ENCODE results near the gene MYOZ3. TPM values are rescaled to one million over a fixed set of nuclear protein-coding genes. Genes with fewer than 3 reads are reported as not detected.

MYOZ3 gene
- total and polyA plus RNA-seq, 10 donors, result 0.04 to 1.2 (median 0.32) TPM; not detected in 1

DNA sequence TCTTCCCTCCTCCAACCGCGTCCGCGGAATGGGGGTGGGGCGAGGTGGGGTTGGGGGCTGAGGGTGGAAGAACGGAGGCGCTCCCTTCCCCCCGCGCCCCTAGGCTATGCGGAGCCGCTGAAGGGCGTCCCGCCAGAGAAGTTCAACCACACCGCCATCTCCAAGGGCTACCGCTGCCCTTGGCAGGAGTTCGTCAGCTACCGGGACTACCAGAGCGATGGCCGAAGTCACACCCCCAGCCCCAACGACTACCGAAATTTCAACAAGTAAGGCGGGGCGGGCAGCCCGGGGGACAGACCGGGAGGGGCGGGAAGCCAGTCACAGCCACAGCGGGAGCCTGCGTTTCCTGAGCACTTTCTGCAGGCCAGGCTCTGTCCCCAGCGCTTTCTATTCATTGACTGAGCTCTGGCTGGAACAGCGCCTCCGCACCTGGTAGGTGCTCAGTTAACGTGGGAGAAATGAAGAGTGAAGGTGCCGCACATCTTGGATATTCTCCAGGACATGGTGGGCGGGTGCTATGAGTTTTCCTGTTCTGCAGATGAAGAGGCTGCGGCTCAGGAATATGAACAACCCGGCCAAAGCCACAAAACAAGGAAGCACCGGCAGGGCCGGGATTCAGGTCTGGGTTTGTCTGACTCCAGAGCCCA lies 11.3 kb downstream of the MYOZ3 start:
- H3K27me3 ChIP-seq (replicated peaks in 1 of 7), result peaks cover 0 to 35% (median 9%) of the 10 kb centered on the region in 7 donors
- WGBS, 5 donors, result 1 to 6% (median 4%) methylated on average over 13 to 37 of the region's 38 CpGs
- intact Hi-C loops (cut with DNase I; ENCODE audit: low total_unique reads), result no loop called here
- DNase-seq, result peak; percentile 83
- no peaks in the 10 kb centered on the region for H3K9me3 ChIP-seq
- peak overlapping the region; percentile 30 to 75 (median 46) for H3K4me3 ChIP-seq
- H3K27ac ChIP-seq, result peak overlapping the region in 2 of 8 donors; percentile 17 to 18
- TF ChIP-seq, protein P1, sequence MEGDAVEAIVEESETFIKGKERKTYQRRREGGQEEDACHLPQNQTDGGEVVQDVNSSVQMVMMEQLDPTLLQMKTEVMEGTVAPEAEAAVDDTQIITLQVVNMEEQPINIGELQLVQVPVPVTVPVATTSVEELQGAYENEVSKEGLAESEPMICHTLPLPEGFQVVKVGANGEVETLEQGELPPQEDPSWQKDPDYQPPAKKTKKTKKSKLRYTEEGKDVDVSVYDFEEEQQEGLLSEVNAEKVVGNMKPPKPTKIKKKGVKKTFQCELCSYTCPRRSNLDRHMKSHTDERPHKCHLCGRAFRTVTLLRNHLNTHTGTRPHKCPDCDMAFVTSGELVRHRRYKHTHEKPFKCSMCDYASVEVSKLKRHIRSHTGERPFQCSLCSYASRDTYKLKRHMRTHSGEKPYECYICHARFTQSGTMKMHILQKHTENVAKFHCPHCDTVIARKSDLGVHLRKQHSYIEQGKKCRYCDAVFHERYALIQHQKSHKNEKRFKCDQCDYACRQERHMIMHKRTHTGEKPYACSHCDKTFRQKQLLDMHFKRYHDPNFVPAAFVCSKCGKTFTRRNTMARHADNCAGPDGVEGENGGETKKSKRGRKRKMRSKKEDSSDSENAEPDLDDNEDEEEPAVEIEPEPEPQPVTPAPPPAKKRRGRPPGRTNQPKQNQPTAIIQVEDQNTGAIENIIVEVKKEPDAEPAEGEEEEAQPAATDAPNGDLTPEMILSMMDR (IDR thresholded peaks at IDR 0.05 in 8 of 11, conservative IDR thresholded peaks at IDR 0.05 in 3 of 11), result no peak
- TF ChIP-seq POLR2A (IDR thresholded peaks at IDR 0.05), result no peak
- TF ChIP-seq POLR2AphosphoS5 (IDR thresholded peaks at IDR 0.05), result peak in 2 of 3 donors; percentile 43 to 49
- no peaks in the 10 kb centered on the region for H3K36me3 ChIP-seq
- peaks cover 9 to 27% (median 22%) of the 10 kb centered on the region in 6 donors for H3K4me1 ChIP-seq

DNA sequence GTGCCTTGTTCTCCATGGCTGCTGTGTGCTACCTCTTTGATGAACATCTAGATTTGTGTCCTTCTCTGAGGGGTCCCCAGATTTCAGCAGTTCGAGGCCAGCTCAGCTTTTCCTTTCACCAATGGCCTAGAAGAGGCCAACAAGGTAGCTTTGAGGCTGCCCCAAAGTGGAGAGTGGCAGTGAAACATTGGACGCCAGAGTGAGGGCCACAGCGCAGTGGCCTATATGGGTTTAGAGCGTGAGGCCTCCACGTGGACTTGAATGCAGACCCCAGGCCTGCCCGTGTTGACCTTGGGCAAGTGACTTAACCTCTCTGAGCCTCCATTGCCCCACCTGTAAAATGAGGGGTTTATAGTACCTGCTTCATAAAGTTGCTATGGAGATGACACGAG lies 11.8 kb downstream of the MYOZ3 start:
- Histone ChIP-seq H3K27ac (no peak overlapping the region), H3K4me1 (peaks cover 9 to 27% (median 22%) of the 10 kb centered on the region in 6 donors), H3K9me3 (no peaks in the 10 kb centered on the region), H3K27me3 (replicated peaks in 1 of 7) (peaks cover 0 to 35% (median 9%) of the 10 kb centered on the region in 7 donors), H3K36me3 (no peaks in the 10 kb centered on the region), H3K4me3 (peak overlapping the region in 4 of 8 donors; percentile 48 to 75 (median 54))
- WGBS, 5 donors, result 65 to 70% (median 70%) methylated on average over 7 of the region's 7 CpGs
- no peak for DNase-seq
- intact Hi-C loops (cut with DNase I; ENCODE audit: low total_unique reads), result no loop called here
- TF ChIP-seq, protein P1 (IDR thresholded peaks at IDR 0.05 in 8 of 11, conservative IDR thresholded peaks at IDR 0.05 in 3 of 11), result no peak
- TF ChIP-seq POLR2AphosphoS5 (IDR thresholded peaks at IDR 0.05) (no peak), POLR2A (IDR thresholded peaks at IDR 0.05) (no peak)

DNA sequence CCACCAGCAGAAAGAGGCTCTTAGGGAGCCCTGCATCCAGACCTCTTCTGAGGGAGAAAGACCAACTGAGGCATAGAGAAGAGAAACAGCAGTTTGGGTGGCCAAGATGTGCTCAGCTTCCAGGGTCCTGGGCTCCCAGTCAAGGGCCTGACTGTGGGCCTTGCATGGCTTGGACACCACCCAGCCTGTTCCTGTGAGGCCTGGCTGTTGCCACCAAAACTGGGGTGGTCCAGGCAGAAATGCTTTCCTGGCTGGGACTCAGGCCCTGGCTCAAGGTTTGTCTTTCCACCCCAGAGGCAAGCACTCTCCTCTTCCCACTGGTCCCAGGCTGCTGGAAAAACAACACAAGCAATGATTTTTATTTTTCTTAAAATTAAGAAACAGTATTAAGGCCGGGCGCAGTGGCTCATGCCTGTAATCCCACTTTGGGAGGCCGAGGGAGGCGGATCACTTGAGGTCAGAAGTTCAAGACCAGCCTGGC lies 13.3 kb downstream of the MYOZ3 start:
- Histone ChIP-seq H3K36me3 (peaks cover 0 to 8% (median 0%) of the 10 kb centered on the region in 6 donors), H3K27ac (no peak overlapping the region), H3K27me3 (replicated peaks in 1 of 7) (peaks cover 0 to 35% (median 9%) of the 10 kb centered on the region in 7 donors), H3K4me1 (peaks cover 9 to 27% (median 22%) of the 10 kb centered on the region in 6 donors), H3K4me3 (no peak overlapping the region), H3K9me3 (no peaks in the 10 kb centered on the region)
- intact Hi-C loops (cut with DNase I; ENCODE audit: low total_unique reads), result no loop called here
- TF ChIP-seq POLR2AphosphoS5 (IDR thresholded peaks at IDR 0.05) (no peak), POLR2A (IDR thresholded peaks at IDR 0.05) (no peak)
- TF ChIP-seq, protein P1 (IDR thresholded peaks at IDR 0.05 in 8 of 11, conservative IDR thresholded peaks at IDR 0.05 in 3 of 11), result no peak
- DNase-seq, result no peak
- 87 to 95% (median 91%) methylated on average over 4 of the region's 4 CpGs for WGBS, 5 donors

DNA sequence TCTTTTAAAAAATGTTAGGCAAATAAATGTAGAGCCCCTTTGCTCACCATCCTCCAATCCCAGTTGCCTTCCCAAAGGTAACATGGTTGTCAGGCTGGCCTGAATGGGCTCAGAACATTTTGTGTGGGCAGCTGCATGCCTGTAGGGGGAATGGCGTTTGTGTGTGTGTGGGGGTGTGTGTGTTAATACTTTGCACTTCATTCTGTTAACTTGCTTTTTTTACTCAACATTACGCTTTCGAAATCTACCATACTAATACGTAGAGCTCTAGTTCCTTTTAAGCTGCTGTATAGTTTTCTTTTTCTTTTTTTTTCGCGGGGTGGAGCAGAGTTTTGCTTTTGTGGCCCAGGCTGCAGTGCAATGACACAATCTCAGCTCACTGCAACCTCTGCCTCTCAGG lies 14.0 kb downstream of the MYOZ3 start:
- TF ChIP-seq POLR2A (IDR thresholded peaks at IDR 0.05) (no peak), POLR2AphosphoS5 (IDR thresholded peaks at IDR 0.05) (no peak)
- TF ChIP-seq, protein P1 (IDR thresholded peaks at IDR 0.05 in 8 of 11, conservative IDR thresholded peaks at IDR 0.05 in 3 of 11), result no peak
- Histone ChIP-seq H3K9me3 (no peaks in the 10 kb centered on the region), H3K27me3 (replicated peaks in 1 of 7) (peaks cover 0 to 30% (median 9%) of the 10 kb centered on the region in 7 donors), H3K4me1 (peaks cover 9 to 27% (median 22%) of the 10 kb centered on the region in 6 donors), H3K27ac (no peak overlapping the region), H3K4me3 (no peak overlapping the region), H3K36me3 (peaks cover 0 to 15% (median 0%) of the 10 kb centered on the region in 6 donors)
- no peak for DNase-seq
- 60 to 89% (median 72%) methylated on average over 6 of the region's 6 CpGs for whole genome bisulfite sequencing, 5 donors
- intact Hi-C loops (cut with DNase I; ENCODE audit: low total_unique reads), result no loop called here

Measured in spleen (tissue), 11 donors.